ENCODE data around the gene EVA1B.

The EVA1B gene

DNA sequence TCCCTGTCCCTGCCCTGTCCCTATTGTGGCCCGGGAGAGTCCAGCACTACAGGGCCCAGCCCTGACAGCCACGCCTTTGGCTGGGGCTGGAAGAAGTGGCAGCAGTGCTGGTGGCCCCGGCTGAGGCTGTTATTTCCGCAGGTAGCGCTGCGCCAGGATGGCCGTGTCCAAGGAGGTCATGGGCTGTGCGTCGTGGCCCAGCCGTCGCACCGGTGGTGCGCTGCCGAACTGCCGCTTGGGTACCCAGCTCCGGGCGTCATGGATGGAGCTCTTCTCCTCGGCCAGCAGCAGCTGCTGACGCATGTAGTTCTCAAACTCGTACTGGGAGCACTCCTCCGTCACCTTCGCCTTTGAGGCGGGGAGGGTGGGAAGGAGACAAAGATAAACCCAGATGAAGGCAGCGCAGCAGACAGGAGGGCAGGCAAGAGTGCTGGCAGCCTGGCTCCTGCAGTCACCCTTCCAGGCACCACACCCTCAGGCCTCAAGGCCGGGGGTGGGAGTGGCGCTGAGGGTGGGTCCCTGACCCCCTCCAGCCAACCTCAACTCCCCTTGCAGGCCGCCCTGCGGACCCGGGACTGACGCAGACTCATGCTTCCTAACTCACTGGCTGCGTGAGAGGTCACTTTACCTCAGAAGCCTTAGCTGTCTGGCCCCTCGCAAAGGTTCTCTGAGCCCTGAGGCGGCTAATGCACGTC, 18.3 kb upstream of the EVA1B start:
- Mint-ChIP-seq H3K27ac (no peak overlapping the region), H3K36me3 (ENCODE audit: insufficient read depth) (peaks cover 10% of the 10 kb centered on the region), H3K4me1 (ENCODE audit: low read depth in 2 of 2) (peaks cover 4 to 5% of the 10 kb centered on the region in 2 donors), H3K9me3 (no peaks in the 10 kb centered on the region), H3K4me3 (no peak overlapping the region), H3K27me3 (no peaks in the 10 kb centered on the region)
- DNase-seq (no peak), ATAC-seq (replicated peaks) (no peak)

DNA sequence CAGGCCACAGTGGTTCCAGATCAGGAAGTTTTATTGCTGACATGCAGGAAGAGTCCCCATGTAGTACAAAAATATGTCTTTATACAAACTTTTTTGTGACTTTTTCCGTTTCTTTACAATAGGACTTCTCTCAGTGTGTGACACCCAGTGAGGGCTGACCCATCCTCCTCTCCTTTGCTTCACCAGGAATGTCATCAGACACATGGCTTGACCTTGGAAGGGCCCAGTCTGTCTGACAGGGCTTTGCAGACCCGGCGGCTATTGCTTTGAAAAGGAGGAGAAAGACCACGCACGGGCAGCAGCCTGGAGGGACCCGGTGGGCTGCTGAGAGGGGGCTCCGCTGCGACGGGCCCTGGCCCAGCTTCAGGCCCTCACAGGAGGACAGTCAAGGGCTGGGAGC, 16.2 kb upstream of the EVA1B start:
- H3K4me3 Mint-ChIP-seq = no peak overlapping the region
- DNase-seq = no peak
- no peaks in the 10 kb centered on the region for H3K9me3 Mint-ChIP-seq
- ATAC-seq (replicated peaks) = no peak
- H3K4me1 Mint-ChIP-seq (ENCODE audit: low read depth in 2 of 2) = peaks cover 3 to 4% of the 10 kb centered on the region in 2 donors
- H3K36me3 Mint-ChIP-seq (ENCODE audit: insufficient read depth) = peaks cover 3% of the 10 kb centered on the region
- no peak overlapping the region for H3K27ac Mint-ChIP-seq
- H3K27me3 Mint-ChIP-seq = no peaks in the 10 kb centered on the region

DNA sequence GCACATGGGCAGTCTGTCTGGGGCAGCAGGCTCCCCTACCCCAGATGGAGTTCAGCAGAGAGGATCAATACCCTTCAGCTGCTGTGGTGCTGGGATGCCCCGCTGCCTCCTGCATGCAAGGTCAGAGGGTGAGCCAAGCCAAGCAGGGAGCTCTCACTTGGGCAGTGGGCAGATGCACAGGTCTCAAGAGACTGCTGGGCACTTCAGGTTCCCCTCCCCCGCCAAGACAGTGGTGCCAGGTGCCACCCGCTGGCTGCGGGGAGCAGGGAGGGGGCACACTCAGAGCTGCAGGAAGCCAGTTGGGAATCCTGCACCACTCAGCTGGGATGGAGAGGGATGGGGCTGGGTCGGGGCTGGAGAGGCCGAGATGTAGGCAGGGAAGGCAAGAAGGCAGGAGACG, 15.8 kb upstream of the EVA1B start:
- Mint-ChIP-seq H3K9me3 (no peaks in the 10 kb centered on the region), H3K27ac (no peak overlapping the region), H3K4me3 (no peak overlapping the region), H3K36me3 (ENCODE audit: insufficient read depth) (peaks cover 3% of the 10 kb centered on the region), H3K4me1 (ENCODE audit: low read depth in 2 of 2) (peaks cover 3 to 4% of the 10 kb centered on the region in 2 donors), H3K27me3 (no peaks in the 10 kb centered on the region)
- ATAC-seq (replicated peaks) (no peak), DNase-seq (no peak)

- peaks cover 3% of the 10 kb centered on the region for H3K36me3 Mint-ChIP-seq (ENCODE audit: insufficient read depth)
- DNase-seq (no peak), ATAC-seq (replicated peaks) (no peak)
- no peaks in the 10 kb centered on the region for H3K9me3 Mint-ChIP-seq
- peaks cover 3 to 4% of the 10 kb centered on the region in 2 donors for H3K4me1 Mint-ChIP-seq (ENCODE audit: low read depth in 2 of 2)
- H3K4me3 Mint-ChIP-seq = no peak overlapping the region
- H3K27me3 Mint-ChIP-seq = no peaks in the 10 kb centered on the region
- H3K27ac Mint-ChIP-seq = peak overlapping the region in 1 of 2 donors; percentile 11
Observed at GRCh38 chr1:36337830-36338229, 14.4 kb upstream of the EVA1B start.

DNA sequence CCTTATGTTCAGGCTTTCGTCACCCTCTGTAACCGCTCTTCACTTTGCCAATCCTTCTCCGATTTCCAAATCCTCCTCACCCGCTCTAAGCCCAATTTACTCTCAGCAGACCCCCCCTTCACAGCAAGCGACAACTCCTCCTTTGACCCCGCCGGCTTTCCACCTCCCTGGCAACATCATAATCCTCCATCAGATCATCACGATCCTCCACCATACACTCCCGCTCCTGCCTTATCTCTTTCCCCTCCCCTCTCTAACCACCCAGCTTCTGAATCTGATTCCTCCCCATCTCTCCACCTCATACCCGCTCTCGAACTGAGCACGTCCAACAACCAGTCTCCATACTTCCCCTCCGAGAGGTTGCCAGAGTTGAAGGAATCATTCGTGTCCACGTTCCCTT, 7.5 kb upstream of the EVA1B start:
- H3K4me1 Mint-ChIP-seq (ENCODE audit: low read depth in 2 of 2) = peaks cover 5 to 10% of the 10 kb centered on the region in 2 donors
- peaks cover 3% of the 10 kb centered on the region for H3K36me3 Mint-ChIP-seq (ENCODE audit: insufficient read depth)
- no peak overlapping the region for H3K4me3 Mint-ChIP-seq
- H3K27me3 Mint-ChIP-seq = no peaks in the 10 kb centered on the region
- no peaks in the 10 kb centered on the region for H3K9me3 Mint-ChIP-seq
- ATAC-seq (replicated peaks) (no peak), DNase-seq (no peak)
- H3K27ac Mint-ChIP-seq = no peak overlapping the region

GRCh38 chr1:36329817-36330216, 6.4 kb upstream of the EVA1B start:
- Mint-ChIP-seq H3K27ac (no peak overlapping the region), H3K36me3 (ENCODE audit: insufficient read depth) (peaks cover 3% of the 10 kb centered on the region), H3K4me1 (ENCODE audit: low read depth in 2 of 2) (peaks cover 5 to 10% of the 10 kb centered on the region in 2 donors), H3K9me3 (no peaks in the 10 kb centered on the region), H3K4me3 (no peak overlapping the region), H3K27me3 (no peaks in the 10 kb centered on the region)
- no peak for DNase-seq
- peak; percentile 51 for ATAC-seq (replicated peaks)

- ATAC-seq (replicated peaks) (no peak), DNase-seq (no peak)
- H3K36me3 Mint-ChIP-seq (ENCODE audit: insufficient read depth) = peaks cover 3% of the 10 kb centered on the region
- no peak overlapping the region for H3K27ac Mint-ChIP-seq
- H3K4me3 Mint-ChIP-seq = no peak overlapping the region
- H3K27me3 Mint-ChIP-seq = no peaks in the 10 kb centered on the region
- H3K9me3 Mint-ChIP-seq = no peaks in the 10 kb centered on the region
- H3K4me1 Mint-ChIP-seq (ENCODE audit: low read depth in 2 of 2) = peaks cover 12 to 19% of the 10 kb centered on the region in 2 donors
Observed at GRCh38 chr1:36328713-36329112, 5.3 kb upstream of the EVA1B start.

- Mint-ChIP-seq H3K9me3 (no peaks in the 10 kb centered on the region), H3K27me3 (no peaks in the 10 kb centered on the region), H3K4me1 (ENCODE audit: low read depth in 2 of 2) (peaks cover 12 to 19% of the 10 kb centered on the region in 2 donors), H3K4me3 (no peak overlapping the region), H3K27ac (peak overlapping the region in 1 of 2 donors; percentile 29), H3K36me3 (ENCODE audit: insufficient read depth) (peaks cover 3% of the 10 kb centered on the region)
- DNase-seq (no peak), ATAC-seq (replicated peaks) (no peak)
Observed at GRCh38 chr1:36328088-36328480, 4.6 kb upstream of the EVA1B start.

GRCh38 chr1:36327421-36328087, 4.1 kb upstream of the EVA1B start:
- Mint-ChIP-seq H3K36me3 (ENCODE audit: insufficient read depth) (peaks cover 7% of the 10 kb centered on the region), H3K27ac (peak overlapping the region in 1 of 2 donors; percentile 29), H3K4me3 (no peak overlapping the region), H3K4me1 (ENCODE audit: low read depth in 2 of 2) (peaks cover 12 to 19% of the 10 kb centered on the region in 2 donors), H3K9me3 (no peaks in the 10 kb centered on the region), H3K27me3 (no peaks in the 10 kb centered on the region)
- ATAC-seq (replicated peaks) (no peak), DNase-seq (no peak)

GRCh38 chr1:36326499-36326898, 3.1 kb upstream of the EVA1B start:
- Mint-ChIP-seq H3K36me3 (ENCODE audit: insufficient read depth) (peaks cover 10% of the 10 kb centered on the region), H3K9me3 (no peaks in the 10 kb centered on the region), H3K27ac (peak overlapping the region in 1 of 2 donors; percentile 75), H3K4me3 (no peak overlapping the region), H3K27me3 (no peaks in the 10 kb centered on the region), H3K4me1 (ENCODE audit: low read depth in 2 of 2) (peaks cover 15 to 22% of the 10 kb centered on the region in 2 donors)
- DNase-seq (no peak), ATAC-seq (replicated peaks) (no peak)

- Mint-ChIP-seq H3K9me3 (no peaks in the 10 kb centered on the region), H3K4me1 (ENCODE audit: low read depth in 2 of 2) (peaks cover 21 to 23% of the 10 kb centered on the region in 2 donors), H3K4me3 (peak overlapping the region; percentile 81 to 82), H3K36me3 (ENCODE audit: insufficient read depth) (peaks cover 16% of the 10 kb centered on the region), H3K27ac (peak overlapping the region in 1 of 2 donors; percentile 79), H3K27me3 (no peaks in the 10 kb centered on the region)
- no peak for ATAC-seq (replicated peaks)
- no peak for DNase-seq
Observed at GRCh38 chr1:36324353-36324703, 883 bp upstream of the EVA1B start.

- DNase-seq (peak; percentile 25 to 38 (median 32)), ATAC-seq (replicated peaks) (peak; percentile 69)
- Mint-ChIP-seq H3K9me3 (no peaks in the 10 kb centered on the region), H3K4me1 (ENCODE audit: low read depth in 2 of 2) (peaks cover 21 to 23% of the 10 kb centered on the region in 2 donors), H3K27ac (peak overlapping the region; percentile 38 to 41), H3K36me3 (ENCODE audit: insufficient read depth) (peaks cover 13% of the 10 kb centered on the region), H3K27me3 (no peaks in the 10 kb centered on the region), H3K4me3 (peak overlapping the region; percentile 81 to 82)
Observed at GRCh38 chr1:36322786-36323635, 434 bp downstream of the EVA1B start.

DNA sequence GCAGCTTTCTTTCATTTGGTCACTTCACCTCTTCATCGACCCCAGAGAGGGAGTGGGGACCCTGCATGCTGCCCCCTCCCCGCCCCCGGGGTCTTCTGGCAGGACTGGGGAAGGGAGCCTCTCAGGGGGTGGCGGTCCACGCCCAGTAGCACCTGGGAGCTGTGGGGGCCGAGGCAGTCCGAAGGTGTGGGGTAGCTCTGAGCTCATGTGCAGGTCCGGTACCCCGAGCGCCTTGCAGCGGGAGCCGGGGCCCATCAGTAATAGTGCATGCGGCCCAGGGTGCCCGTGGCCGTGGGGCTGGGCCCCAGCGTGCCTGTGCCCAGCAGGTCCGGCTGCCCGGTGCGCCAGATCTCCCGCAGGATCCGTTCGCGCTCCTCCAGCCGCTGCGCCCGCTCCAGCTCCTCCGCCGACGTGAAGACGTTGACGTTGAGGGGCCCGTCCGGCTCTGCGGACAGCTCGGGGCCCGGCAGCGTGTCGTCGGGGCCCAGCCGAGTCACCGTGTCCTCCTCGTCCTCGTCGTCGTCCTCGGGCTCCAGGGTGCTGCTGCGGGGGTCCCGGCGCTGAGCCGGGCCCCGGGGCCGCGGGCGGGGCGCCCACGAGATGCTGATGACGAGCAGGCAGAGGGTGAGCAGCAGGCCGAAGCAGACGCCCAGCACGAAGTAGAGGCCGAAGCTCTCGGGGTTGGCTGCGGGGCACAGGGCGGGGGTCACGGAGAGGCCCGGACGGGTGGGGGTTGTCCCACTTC, 1.2 kb downstream of the EVA1B start:
- peaks cover 21 to 23% of the 10 kb centered on the region in 2 donors for H3K4me1 Mint-ChIP-seq (ENCODE audit: low read depth in 2 of 2)

More for the DNA sequence above, 1.2 kb downstream of the EVA1B start:
- Mint-ChIP-seq H3K9me3 (no peaks in the 10 kb centered on the region), H3K36me3 (ENCODE audit: insufficient read depth) (peaks cover 13% of the 10 kb centered on the region), H3K27me3 (no peaks in the 10 kb centered on the region), H3K27ac (peak overlapping the region; percentile 38 to 41), H3K4me3 (peak overlapping the region; percentile 70 to 82)
- DNase-seq (no peak), ATAC-seq (replicated peaks) (no peak)

Data from effector memory CD8-positive, alpha-beta T cell (primary cell).